ENCODE results near the gene H6PD. TPM values are rescaled to one million over a fixed set of nuclear protein-coding genes. Genes with fewer than 3 reads are reported as not detected.

H6PD gene
- total RNA-seq, 1 donor from 2014 or later: 17.1 TPM

DNA sequence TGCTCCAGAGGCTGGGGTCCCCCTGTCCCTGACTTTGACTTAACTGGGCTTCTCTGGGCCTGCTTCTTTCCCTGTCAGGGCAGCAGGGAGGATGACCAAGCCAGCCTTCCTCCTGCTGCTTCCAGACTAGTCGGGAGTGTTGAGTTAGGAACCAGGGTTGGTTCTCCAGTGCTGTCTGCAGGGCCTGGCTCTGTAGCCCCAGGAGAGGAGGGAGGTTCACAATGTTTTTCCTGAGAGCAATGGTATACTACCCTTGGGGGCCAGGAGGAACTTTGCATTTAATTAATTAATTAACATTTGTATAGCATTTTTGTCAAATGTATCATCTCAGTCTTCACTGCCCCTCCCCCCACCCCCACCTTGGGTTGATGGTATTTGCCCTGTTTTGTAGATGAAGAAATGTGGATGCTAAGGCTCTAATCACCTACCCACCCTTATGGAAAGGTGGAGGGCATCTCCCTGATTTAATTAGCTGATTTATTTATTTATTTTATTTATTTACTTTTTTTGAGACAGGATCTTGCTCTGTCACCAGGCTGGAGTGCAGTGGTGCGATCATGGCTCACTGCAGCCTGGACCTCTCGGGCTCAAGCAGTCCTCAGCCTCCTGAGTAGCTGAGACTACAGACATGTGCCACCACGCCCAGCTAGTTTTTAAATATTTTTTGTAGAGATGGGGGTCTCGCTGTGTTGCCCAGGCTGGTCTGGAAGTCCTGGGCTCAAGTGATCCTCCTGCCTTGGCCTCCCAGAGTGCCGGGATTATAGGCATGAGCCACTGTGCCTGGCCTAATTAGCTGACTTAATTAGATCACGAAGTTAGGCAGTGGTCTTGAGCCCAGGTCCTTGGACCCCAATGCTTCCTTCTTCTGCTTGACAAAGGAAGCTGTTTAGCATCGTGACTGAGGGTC, 6.6 kb downstream of the H6PD start:
- DNase-seq (ENCODE audit: low read depth): no peak

DNA sequence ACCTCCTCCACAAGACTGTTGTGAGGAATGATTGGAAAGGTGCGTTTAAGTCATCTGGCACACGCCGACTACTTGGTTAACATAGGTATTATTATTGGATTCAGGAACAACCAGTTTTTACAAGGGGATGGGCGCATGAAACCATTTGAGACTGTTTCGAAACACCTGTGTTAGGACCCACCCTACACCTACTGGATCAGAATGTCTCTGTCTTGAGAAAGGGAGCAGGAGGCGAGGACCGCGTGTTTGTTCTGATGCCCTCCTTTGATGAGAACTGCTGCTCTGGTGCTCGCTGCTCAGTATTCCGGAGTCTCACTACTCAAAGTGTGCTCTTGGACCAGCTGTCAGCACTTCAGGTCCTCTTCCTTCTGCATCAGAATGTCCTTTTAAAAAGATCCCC, 7.3 kb downstream of the H6PD start:
- no peak for DNase-seq (ENCODE audit: low read depth)

DNA sequence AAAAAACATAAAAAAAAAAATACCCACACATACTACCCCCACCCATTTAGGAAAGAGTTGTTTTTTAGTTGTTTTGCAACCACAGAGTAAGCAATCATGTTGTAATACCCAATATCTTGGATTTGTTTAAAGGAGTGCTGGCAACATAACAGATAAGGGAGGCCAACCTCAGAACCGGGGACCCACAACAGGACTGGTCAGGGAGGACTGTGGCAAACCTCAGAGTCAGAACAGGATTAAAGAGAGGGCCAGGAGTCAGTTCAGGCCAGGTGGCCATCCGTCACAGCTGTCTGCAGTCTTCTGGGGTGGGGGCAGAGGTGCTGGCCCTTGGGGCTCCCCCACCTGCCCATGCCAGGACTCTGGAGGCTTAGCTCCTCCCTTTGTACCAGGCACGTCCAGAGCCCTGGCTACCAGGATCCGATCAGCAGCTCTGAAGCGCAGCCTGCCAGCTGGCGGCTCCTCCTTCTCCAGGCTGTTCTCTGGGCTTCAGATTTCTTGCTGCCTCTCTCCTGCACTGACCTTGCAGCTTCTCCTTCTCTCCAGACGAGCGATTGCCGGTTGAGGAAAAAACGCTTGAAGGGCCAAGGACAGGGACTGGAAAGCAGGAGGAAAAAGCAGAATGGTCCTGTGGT, 7.9 kb downstream of the H6PD start:
- peak; percentile 78 for DNase-seq (ENCODE audit: low read depth)

DNA sequence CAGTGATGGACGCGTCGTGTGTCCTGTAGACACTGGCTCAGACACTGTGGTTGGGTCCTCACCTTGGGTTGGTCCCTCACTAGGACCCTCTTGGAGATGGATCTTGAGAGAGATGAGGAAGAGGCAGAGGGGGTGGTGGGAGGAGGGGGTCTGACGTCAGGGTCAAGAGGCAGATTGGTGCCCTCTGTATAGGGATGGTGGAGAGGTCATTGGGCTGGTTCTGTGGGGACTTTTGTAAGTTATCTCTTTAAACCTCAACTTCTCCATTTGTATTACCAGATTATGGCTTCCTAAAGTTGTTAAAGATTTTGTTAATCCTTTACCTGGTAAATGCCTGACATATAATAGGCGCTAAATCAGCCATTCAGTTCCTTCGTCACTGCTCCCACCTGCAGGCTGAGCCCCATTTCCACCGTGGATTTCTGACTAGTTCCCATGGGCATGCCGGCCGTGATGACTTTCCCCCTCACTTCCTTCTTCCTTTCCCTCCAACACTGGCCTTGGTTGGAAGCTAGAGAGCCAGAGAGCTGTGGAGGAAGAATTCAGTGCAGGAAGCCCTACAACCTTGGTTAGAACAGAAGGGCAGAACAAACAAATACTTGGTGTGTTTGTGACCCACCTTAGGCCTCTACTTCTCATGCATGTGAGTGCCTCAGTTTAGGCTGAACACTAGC, 8.6 kb downstream of the H6PD start:
- no peak for DNase-seq (ENCODE audit: low read depth)

DNA sequence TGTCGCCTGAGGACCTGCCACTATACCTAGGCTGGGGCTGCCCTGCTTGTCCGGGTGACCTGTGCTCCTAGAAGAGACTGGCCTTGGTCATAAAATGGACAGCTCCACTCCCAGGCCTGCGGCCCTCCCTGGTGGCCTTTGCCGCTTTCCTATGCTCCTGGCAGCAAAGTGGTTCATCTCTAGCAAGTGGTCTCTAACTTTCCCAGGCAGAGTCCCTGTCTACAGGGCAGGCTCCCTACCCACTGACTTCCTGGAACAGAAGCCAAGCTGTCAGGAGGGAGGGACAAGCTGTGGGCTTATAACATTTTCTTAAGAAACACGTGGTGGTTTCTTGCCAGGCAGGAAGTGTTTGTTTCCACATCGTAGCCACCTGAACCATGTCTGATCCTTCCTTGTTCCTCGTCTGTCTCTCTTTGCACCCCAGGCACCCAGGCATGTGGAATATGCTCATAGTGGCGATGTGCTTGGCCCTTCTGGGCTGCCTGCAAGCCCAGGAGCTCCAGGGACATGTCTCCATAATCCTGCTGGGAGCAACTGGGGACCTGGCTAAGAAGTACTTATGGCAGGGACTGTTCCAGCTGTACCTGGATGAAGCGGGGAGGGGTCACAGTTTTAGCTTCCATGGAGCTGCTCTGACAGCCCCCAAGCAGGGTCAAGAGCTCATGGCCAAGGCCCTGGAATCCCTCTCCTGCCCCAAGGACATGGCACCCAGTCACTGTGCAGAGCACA, 10.1 kb downstream of the H6PD start:
- DNase-seq (ENCODE audit: low read depth): no peak

DNA sequence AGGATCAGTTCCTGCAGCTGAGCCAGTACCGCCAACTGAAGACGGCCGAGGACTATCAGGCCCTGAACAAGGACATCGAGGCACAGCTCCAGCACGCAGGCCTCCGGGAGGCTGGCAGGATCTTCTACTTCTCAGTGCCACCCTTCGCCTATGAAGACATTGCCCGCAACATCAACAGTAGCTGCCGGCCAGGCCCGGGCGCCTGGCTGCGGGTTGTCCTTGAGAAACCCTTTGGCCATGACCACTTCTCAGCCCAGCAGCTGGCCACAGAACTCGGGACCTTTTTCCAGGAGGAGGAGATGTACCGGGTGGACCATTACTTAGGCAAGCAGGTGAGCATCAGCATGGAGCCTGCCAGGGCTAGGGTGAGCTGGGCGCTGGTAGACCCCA, 10.7 kb downstream of the H6PD start:
- DNase-seq (ENCODE audit: low read depth): no peak

DNA sequence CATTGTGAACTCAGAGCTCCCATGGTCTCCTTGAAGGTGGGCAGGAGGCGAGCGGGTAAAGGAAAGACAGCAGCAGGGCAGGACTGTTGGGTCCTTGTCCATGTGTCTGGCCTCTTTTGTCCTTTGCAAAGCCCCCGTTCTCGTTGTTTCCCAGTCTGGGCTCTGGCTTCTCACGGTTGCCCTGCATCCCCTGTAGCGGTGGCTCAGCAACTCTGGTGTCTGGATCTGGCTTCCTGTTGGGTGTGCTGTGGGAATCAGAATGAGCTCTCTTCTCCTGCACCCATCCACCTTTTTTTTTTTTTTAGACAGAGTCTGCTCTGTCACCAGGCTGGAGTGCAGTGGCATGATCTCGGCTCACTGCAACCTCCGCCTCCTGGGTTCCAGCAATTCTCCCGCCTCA, 11.1 kb downstream of the H6PD start:
- no peak for DNase-seq (ENCODE audit: low read depth)

DNA sequence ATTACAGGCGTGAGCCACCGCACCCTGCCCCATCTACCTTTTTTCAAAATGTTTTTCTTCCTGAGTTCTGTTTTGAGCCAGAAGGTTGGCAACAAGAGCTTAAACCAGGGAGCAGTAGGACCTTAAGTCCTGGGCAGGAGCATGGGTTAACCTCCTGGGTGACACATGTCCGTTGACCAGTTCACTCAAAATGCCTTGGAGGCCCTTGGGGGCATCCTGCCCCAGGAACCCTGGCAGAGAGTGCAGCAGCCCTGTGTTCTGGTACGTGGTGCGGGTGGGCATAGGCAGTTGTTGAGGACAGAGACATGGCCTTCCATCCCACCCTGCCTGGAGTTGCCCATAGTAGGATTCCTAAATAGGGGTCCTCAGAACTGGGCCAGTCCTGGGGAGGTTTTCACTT, 11.6 kb downstream of the H6PD start:
- DNase-seq (ENCODE audit: low read depth): no peak

DNA sequence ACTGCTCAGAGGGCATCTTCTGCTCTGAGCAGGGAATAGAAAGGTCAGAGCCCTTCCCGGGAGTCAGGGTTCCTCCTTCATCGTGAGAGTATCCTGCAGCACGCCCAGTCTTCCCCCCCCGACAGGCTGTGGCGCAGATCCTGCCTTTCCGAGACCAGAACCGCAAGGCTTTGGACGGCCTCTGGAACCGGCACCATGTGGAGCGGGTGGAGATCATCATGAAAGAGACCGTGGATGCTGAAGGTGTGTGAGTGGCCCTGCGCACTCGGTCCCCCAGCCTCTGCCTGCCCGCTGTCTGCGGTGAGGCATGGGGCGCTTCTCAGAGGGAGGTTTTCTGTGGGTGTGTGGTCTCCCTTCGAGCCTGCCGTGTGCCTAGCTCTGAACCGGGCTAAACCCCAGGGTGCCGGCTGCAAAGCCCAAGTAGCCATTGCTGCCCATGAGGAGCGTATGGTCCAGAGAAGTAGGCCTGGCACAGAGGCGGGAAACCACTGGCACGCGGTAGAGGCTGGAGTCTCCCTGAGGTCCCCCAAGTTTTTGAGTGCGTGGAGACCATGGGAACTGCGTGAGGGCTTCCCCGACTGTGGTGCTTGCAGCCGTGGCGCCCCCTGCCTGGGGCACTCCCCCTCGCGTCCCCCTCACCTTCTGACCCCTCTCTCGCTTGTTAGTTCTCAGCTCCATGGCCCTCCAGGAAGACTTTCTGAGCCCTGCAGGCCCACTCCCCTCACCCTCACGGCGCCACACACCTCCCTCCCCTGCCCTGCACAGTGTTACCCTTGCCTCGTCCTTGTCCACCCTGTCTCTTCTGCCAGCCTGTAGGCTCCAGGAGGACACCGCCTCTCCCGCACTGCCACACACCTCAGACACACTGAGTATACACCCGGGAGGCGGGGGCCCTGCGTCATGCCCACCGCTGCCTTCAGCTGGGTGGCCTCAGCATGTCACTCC, 12.5 kb downstream of the H6PD start:
- no peak for DNase-seq (ENCODE audit: low read depth)

DNA sequence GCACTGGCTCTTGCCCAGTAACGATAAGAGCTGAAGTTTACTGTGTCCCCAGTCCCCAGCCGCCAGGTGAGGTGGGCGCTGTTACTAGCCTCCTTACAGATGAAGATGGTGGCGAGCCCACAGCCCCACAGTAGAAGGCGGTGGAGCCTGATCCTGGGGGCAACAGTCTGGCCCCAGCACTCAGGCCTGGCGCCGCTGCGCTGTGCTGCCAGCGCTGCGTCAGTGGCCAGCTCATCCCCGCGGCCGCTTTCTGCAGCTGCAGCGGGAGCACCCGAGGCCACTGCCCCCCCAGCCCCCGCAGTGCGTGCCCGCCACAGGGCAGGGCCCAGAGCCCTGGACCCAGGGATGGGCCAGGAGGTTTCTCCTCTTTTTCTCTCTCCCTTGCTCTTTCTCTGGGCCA, 13.3 kb downstream of the H6PD start:
- DNase-seq (ENCODE audit: low read depth): no peak

DNA sequence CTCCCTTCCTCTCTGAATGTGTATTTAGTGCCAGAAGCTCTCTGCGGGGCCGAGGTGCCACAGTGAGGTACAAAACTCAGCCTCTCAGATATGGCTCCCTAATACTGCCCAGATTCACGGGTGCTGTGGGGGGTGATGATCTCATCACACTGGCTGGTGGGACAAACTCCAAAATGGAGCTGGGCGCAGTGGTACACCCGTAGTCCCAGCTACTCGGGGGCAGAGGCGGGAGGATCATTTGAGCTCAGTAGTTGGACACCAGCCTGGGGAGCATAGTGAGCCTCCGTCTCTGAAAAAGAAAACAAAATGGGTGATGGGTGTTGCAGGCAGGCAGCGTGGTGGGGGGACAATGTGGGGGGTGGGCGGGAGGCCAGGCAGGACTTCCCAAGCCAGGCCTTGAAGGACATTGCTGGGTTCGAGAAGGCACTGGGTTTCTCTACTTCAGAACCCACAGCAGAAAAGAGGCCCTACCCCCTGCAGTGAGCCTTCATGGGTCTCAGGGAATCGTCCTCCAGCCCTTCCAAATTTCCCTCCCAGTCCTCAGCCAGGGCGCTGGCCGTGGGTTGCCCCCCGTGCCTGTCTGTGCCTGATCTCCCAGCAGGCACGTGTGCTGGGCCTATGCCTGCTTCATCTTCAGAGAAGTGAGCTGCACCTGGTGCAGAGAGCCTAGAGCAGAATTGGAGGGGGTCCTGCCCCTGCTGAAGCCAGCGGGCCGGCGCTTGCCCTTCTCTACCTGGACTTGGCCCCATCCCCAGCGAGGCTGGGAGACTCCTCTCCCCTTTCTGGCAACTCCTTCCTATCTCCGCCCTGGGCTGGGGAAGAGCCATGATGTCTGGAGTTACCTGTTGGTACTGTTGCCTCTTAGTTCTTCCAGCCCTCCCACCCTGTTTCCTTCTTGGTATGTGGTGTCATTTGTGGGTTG, 14.0 kb downstream of the H6PD start:
- DNase-seq (ENCODE audit: low read depth): no peak

DNA sequence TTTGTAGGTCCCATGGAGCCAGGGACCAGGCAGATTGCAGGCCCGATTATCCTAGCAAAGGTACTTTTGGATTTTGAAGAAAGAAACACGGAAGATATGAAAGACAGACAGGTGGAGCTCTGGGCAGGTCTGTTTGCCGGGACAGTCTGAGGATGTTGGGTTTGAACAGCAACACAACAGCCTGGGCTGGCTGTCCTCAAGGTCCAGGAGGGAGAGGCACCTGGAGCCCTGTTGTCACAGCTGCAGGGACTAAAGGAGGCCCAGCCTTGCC, 14.6 kb downstream of the H6PD start:
- DNase-seq (ENCODE audit: low read depth): no peak

DNA sequence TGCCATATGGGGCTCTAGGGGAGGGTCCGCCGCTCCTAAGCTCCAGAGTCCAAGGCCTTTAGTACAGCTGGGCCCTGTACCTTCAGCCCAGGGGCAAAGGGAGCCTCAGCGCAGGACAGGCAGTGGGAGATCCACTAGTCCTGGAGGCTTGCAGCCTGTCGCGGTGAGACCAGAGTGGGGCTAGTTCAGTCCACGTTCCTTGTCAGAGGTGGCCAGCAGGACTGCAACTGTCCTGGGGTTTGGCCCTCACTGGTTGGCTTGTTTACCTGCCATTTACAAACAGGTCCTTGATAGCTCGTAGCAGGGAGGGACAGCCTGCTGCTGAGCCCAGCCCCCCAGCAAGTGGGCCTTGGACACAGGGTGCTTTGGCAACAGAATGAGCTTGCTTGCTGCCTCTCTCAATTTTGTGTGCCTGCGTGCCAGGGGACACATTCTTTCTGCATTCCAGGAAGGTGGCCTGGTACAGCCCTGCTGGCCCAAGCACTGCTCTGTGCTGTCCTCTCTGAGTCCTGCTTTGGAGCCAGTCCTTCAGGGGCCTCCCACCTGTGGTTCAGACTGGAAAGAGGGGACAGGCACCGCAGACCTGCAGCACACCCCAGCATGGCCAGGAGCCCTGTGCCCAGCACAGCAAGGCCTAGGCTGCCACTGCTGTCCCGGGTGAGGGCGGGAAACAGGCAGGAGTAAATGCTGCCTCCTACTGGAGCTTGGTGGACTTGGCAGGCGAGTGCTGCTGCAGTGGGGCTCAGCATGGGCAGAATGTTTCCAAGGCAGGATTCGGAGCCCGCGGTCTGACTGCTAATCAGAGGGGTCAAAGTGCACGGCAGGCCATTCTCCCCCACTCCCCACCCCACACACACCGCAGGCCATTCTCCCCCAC, 15.2 kb downstream of the H6PD start:
- DNase-seq (ENCODE audit: low read depth): no peak

DNA sequence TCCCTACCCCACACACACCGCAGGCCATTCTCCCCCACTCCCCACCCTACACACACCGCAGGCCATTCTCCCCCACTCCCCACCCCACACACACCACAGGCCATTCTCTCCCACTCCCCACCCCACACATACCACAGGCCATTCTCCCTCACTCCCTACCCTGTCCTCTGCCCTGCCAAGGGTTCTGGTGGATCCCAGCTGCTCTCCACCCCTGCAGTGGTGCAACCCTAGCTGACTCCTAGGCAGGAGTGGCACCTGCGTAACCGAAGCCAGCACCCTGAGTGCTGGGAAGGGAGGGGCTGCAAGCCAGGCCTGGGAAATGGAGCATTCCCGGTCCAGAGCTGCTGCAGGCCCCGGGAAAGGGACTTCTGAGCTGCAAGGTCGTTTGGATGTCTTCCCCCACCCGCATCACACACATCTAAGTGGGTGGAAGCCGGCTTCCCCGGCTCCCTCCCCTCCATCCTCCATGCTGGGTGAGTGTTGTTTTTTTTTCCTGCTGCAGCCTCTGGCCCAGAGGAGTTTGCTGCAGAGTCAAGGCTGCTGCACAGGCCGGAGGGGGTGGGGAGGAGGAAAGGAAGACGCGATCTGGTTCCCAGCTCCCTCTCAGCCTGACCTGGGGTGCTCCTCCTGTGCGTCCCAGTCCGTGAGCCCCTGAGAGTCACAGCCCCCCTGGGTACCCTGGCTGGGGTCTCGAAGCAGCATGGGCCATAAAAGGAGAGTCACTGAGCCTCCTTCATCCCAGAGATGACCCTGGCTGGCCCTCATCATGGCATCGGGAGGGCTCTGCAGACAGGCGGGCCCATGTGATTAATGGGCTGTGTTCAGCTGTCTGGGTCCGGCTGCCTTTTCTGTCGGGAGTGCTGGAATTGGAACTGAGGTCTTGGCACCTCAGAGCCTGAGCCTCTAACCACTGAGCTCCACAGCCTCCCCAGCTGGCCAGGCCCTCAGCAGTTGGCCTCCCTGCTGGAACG, 16.1 kb downstream of the H6PD start:
- no peak for DNase-seq (ENCODE audit: low read depth)

DNA sequence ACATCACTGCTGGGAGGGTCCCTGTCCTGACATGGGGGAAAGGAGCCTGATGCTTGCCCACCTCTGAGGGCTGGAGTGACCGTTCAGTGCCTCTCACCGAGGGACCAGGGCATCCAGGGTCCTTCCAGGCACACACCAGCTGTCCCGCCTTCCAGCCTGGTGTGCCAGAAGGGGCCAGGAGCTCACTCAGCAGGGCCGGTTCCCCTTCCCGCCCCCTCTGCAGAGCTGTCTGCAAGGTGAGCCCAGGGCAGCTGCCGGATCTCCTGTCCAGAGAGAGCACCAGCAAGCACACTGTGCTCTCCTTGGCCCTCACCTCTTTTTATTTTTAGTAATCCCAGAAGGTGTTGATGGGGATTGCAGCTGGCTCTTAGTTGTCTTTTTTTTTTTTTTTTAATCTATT, 16.9 kb downstream of the H6PD start:
- DNase-seq (ENCODE audit: low read depth): no peak

DNA sequence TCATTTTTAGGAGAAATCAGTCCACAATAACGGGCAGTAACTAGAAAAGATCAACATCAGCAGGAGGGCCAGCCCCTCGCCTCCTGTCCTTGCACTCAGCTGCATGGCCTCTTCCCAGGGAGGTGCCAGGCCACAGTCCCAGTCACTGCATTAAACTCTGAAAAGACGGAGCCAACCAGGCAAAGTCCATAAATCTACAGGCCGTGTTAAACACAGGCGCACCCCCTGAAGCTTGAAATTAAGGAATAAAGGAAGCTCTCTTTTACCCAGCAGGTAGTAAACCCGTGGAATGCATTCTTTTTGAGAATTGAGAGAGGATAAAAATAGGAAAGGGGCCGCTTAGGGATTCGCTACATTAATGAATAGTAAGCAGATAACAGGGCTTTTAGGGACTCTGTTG, 18.4 kb downstream of the H6PD start:
- no peak for DNase-seq (ENCODE audit: low read depth)

DNA sequence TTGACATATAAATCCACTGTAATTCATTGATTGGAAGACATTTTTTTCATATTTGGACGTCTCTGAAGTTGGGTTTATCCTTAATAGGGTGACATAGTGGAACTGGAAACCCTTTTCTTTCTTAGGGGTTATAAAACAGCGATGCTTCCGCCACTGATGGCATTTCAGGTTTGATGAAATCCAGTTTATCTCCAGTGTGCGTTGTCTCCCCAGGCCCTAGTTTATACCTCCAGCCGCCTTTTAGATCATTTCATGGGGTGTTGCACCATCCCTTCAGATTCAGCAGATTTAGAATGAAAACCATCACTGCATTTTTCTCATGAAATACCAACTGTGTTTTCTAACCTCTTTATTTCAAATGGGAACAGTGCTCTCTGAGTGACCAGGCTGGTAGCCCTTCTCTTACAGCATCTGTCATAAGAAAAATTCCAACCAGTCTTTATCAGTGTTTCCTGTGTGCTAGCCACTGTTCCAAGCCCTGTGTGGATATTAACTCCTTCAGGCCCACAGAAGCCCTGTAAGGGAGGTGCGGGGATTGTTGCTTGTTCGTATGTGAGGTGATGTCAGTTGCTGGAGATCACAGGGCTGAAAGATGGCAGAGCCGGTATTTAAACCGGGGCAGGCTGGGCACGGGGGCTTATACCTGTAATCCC, 19.0 kb downstream of the H6PD start:
- no peak for DNase-seq (ENCODE audit: low read depth)
